Testis (tissue), 2 donors: ENCODE data around the gene PKP2.

Experiments used
- CTCF ChIP-seq, 3 experiments: fragments of 450-650 bp in 2 of 3; fragments of 200-600 bp in 1 of 3; sonication (generic) in 1 of 3; IDR thresholded peaks; one replicate each; pipeline ENCODE4 v1.5.1; 2016 to 2019; ENCODE audit warnings: antibody characterized with exemption in 3 of 3, mild to moderate bottlenecking in 2 of 3, moderate library complexity in 1 of 3
- POLR2A ChIP-seq: fragments of 450-650 bp; IDR thresholded peaks from one replicate; pipeline ENCODE4 v1.6.1; 2017; ENCODE audit warnings: antibody characterized with exemption, mild to moderate bottlenecking, moderate library complexity

- no peak for TF ChIP-seq CTCF (IDR thresholded peaks at IDR 0.05)
- no peak for TF ChIP-seq POLR2A
These were observed 108.2 kb downstream of the PKP2 start for GRCh38 chr12:32788405-32788804.
